ENCODE data around the gene SETD5. TPM values are rescaled to one million over a fixed set of nuclear protein-coding genes. Genes with fewer than 3 reads are reported as not detected.

The SETD5 gene
- 100 to 1,000 TPM in 3 of 4 donors, 10 to 100 TPM in 1; 84.0 to 158 (median 114) TPM for total RNA-seq

GRCh38 chr3:9397332-9397905, at the start of gene SETD5:
Gene SETD5, plus strand, starts transcription at chr3:9397615. Its CDS starts 31,324 bp downstream, at chr3:9428939.
- 0% methylated on average over 1 of the region's 63 CpGs; no CpG with 5 or more reads in 1 of the 2 donors for WGBS, 2 donors
- intact Hi-C loops (cut with DNase I): no loop called here

GRCh38 chr3:9347887-9348286, 49.5 kb upstream of the SETD5 start:
- Histone ChIP-seq H3K27me3 (no peaks in the 10 kb centered on the region), H3K4me3 (replicated peaks in 1 of 3) (no peak overlapping the region), H3K27ac (peak overlapping the region; percentile 89 to 99 (median 93)), H3K36me3 (no peaks in the 10 kb centered on the region), H3K9me3 (no peaks in the 10 kb centered on the region), H3K4me1 (peaks cover 61 to 72% of the 10 kb centered on the region in 2 donors)
- WGBS, 2 donors: 47 to 62% methylated on average over 2 of the region's 2 CpGs
- DNase-seq: peak; percentile 41 to 47
- intact Hi-C loops (cut with DNase I): no loop called here
- TF ChIP-seq CTCF (IDR thresholded peaks at IDR 0.05) (no peak), POLR2A (IDR thresholded peaks at IDR 0.05) (no peak)

More at GRCh38 chr3:9397332-9397905, at the start of gene SETD5:
- H3K27me3 ChIP-seq: no peaks in the 10 kb centered on the region
- H3K4me3 ChIP-seq (replicated peaks in 1 of 3): peak within 1 kb of the TSS; percentile 79 to 88 (median 85)
- no peaks in the 10 kb centered on the region for H3K9me3 ChIP-seq
- H3K36me3 ChIP-seq: peaks cover 0 to 4% of the 10 kb centered on the region in 2 donors
- H3K4me1 ChIP-seq: peaks cover 45% of the 10 kb centered on the region in 2 donors
- peak; percentile 98 to 99 for DNase-seq
- H3K27ac ChIP-seq: peak within 1 kb of the TSS; percentile 97 to 99 (median 98)
- TF ChIP-seq POLR2A (IDR thresholded peaks at IDR 0.05) (peak; percentile 25 to 91), CTCF (IDR thresholded peaks at IDR 0.05) (no peak)

GRCh38 chr3:9349321-9350117, 47.9 kb upstream of the SETD5 start:
- DNase-seq: peak; percentile 79 to 83
- peaks cover 69 to 79% of the 10 kb centered on the region in 2 donors for H3K4me1 ChIP-seq
- peak overlapping the region; percentile 89 to 99 (median 93) for H3K27ac ChIP-seq
- H3K27me3 ChIP-seq: no peaks in the 10 kb centered on the region
- WGBS, 2 donors: 28 to 33% methylated on average over 2 of the region's 2 CpGs
- H3K4me3 ChIP-seq (replicated peaks in 1 of 3): no peak overlapping the region
- intact Hi-C loops (cut with DNase I): no loop called here
- H3K9me3 ChIP-seq: no peaks in the 10 kb centered on the region
- H3K36me3 ChIP-seq: no peaks in the 10 kb centered on the region
- TF ChIP-seq CTCF (IDR thresholded peaks at IDR 0.05) (no peak), POLR2A (IDR thresholded peaks at IDR 0.05) (no peak)

GRCh38 chr3:9351709-9352126, 45.7 kb upstream of the SETD5 start:
- H3K9me3 ChIP-seq: no peaks in the 10 kb centered on the region
- whole genome bisulfite sequencing, 2 donors: 10 to 37% methylated on average over 3 of the region's 3 CpGs
- H3K27me3 ChIP-seq: no peaks in the 10 kb centered on the region
- peaks cover 67 to 69% of the 10 kb centered on the region in 2 donors for H3K4me1 ChIP-seq
- peak overlapping the region; percentile 40 to 99 (median 93) for H3K27ac ChIP-seq
- TF ChIP-seq CTCF (IDR thresholded peaks at IDR 0.05) (no peak), POLR2A (IDR thresholded peaks at IDR 0.05) (no peak)
- intact Hi-C loops (cut with DNase I): no loop called here
- DNase-seq: peak; percentile 59 to 65
- no peaks in the 10 kb centered on the region for H3K36me3 ChIP-seq
- no peak overlapping the region for H3K4me3 ChIP-seq (replicated peaks in 1 of 3)
